ENCODE measurements around the gene TDRD9. TPM values are rescaled to one million over a fixed set of nuclear protein-coding genes. Genes with fewer than 3 reads are reported as not detected.

Gene TDRD9
- total and polyA plus RNA-seq, 2 experiments from 2014 or later: 0.24 TPM; not detected in 1

- TF ChIP-seq ZNF462 (CRISPR knock-in tag; IDR thresholded peaks at IDR 0.05): no peak
- TF ChIP-seq POLR2AphosphoS5 (IDR thresholded peaks at IDR 0.05; ENCODE audit: low read depth): no peak
- TF ChIP-seq CREB1 (CRISPR knock-in tag; IDR thresholded peaks at IDR 0.05; ENCODE audit: low read depth): no peak
- TF ChIP-seq NANOG (IDR thresholded peaks at IDR 0.05; ENCODE audit: borderline replicate concordance): no peak
- TF ChIP-seq REST (IDR thresholded peaks at IDR 0.05; ENCODE audit: unreplicated experiment): no peak
- no peak for TF ChIP-seq STAT1 (IDR thresholded peaks at IDR 0.05; ENCODE audit: unreplicated experiment)
- no peak for TF ChIP-seq CTCF (conservative IDR thresholded peaks at IDR 0.05; ENCODE audit: low read depth in 2 of 2)
These were observed 135.7 kb downstream of the TDRD9 start (continued) for GRCh38 chr14:104064003-104064402.

Measured in GM23338 (cell line).